ENCODE measurements around the gene PHLDB1.

- TF ChIP-seq, protein P1, sequence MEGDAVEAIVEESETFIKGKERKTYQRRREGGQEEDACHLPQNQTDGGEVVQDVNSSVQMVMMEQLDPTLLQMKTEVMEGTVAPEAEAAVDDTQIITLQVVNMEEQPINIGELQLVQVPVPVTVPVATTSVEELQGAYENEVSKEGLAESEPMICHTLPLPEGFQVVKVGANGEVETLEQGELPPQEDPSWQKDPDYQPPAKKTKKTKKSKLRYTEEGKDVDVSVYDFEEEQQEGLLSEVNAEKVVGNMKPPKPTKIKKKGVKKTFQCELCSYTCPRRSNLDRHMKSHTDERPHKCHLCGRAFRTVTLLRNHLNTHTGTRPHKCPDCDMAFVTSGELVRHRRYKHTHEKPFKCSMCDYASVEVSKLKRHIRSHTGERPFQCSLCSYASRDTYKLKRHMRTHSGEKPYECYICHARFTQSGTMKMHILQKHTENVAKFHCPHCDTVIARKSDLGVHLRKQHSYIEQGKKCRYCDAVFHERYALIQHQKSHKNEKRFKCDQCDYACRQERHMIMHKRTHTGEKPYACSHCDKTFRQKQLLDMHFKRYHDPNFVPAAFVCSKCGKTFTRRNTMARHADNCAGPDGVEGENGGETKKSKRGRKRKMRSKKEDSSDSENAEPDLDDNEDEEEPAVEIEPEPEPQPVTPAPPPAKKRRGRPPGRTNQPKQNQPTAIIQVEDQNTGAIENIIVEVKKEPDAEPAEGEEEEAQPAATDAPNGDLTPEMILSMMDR (IDR thresholded peaks at IDR 0.05): no peak
- no peak for TF ChIP-seq POLR2A (IDR thresholded peaks at IDR 0.05)
These were observed 46.6 kb upstream of the PHLDB1 start for GRCh38 chr11:118560806-118561205.

Data from lower leg skin (tissue), 3 donors.